HepG2 (cell line): ENCODE measurements around the gene TMEM198. TPM values are rescaled to one million over a fixed set of nuclear protein-coding genes. Genes with fewer than 3 reads are reported as not detected.

Experiments
- ATAC-seq: fragments of 200-7000 bp; cut with Tn5 transposase; 3 replicates; pipeline ENCODE4 v1.9.1; 2020; ENCODE audit warnings: mild to moderate bottlenecking, moderate library complexity
- BruUV-seq: library from RNA; stranded (reverse); fragments of 400-500 nt; replicated peaks from 2 replicates; lab custom pipeline; 2021; lab: Mats Ljungman, UMichigan
- CTCF ChIA-PET: fragments of 300-600 bp; formaldehyde crosslinking; extraction: SDS; loops from one replicate; lab custom pipeline; 2021; ENCODE audit warnings: low total read pairs, inconsistent platforms, low intra/inter-chr PET ratio; lab: Yijun Ruan, JAX
- POLR2A ChIA-PET: fragments of 350-600 bp; sonication (Branson Sonifier 250); formaldehyde crosslinking; loops from one replicate; lab custom pipeline; 2020; ENCODE audit warnings: antibody characterized with exemption, inconsistent platforms; lab: Yijun Ruan, JAX
- DNase-seq: peaks from one replicate; pipeline ENCODE4 v3.0.0-alpha.2; 2015; ENCODE audit warnings: low spot score
- FAIRE-seq: peaks from 3 replicates; lab custom pipeline; 2011; peaks lifted over from hg19 to GRCh38; lab: Jason Lieb, UNC
- H2AFZ ChIP-seq: one replicate; pipeline ENCODE4 v1.6.1; 2011; ENCODE audit warnings: low read length, inconsistent platforms
- H3K27ac ChIP-seq: fragments of 300-600 bp; 3 replicates; pipeline ENCODE4 v1.8.0; 2011; ENCODE audit warnings: mixed run types, mild to moderate bottlenecking, mixed read lengths, low read length, inconsistent platforms; ENCODE audit not compliant: insufficient read depth; ENCODE audit errors: extremely low read length
- H3K27me3 ChIP-seq, 2 experiments: fragments of 200-600 bp in 1 of 2; 2 replicates in 1 of 2; 3 replicates in 1 of 2; pipeline versions ENCODE4 v1.6.0 to v1.8.0; 2011; ENCODE audit warnings: low read length in 2 of 2, mild to moderate bottlenecking in 2 of 2, moderate library complexity in 2 of 2, inconsistent platforms in 1 of 2; ENCODE audit not compliant: insufficient read depth in 2 of 2, control insufficient read depth in 1 of 2
- H3K36me3 ChIP-seq, 2 experiments: fragments of 200-600 bp in 1 of 2; replicated peaks in 1 of 2; 2 replicates in 1 of 2; 3 replicates in 1 of 2; pipeline versions ENCODE4 v1.5.1 to v1.8.0; 2011; ENCODE audit warnings: low read length in 2 of 2, inconsistent platforms in 1 of 2; ENCODE audit not compliant: insufficient read depth in 2 of 2, control insufficient read depth in 1 of 2
- H3K4me1 ChIP-seq: 2 replicates; pipeline ENCODE4 v1.5.1; 2012; ENCODE audit warnings: low read length, inconsistent platforms; ENCODE audit not compliant: insufficient read depth
- H3K4me2 ChIP-seq: 2 replicates; pipeline ENCODE4 v1.6.0; 2011; ENCODE audit warnings: low read depth, low read length, inconsistent platforms
- H3K4me3 ChIP-seq, 3 experiments: fragments of 200-600 bp in 1 of 3; sonication (generic), shearing (Covaris generic) in 1 of 3; replicated peaks in 1 of 3; 2 replicates each; pipeline ENCODE4 v1.5.1; 2011 to 2016; ENCODE audit warnings: low read length in 3 of 3, inconsistent platforms in 2 of 3, low read depth in 2 of 3, mild to moderate bottlenecking in 2 of 3, control low read depth in 1 of 3, mixed read lengths in 1 of 3; ENCODE audit not compliant: insufficient read depth in 1 of 3
- H3K79me2 ChIP-seq: one replicate; pipeline ENCODE4 v1.6.1; 2011; ENCODE audit warnings: low read length, inconsistent platforms; ENCODE audit not compliant: insufficient read depth
- H3K9ac ChIP-seq: 2 replicates; pipeline ENCODE4 v1.6.0; 2011; ENCODE audit warnings: mild to moderate bottlenecking, low read depth, low read length, inconsistent platforms; ENCODE audit not compliant: insufficient read depth
- H3K9me3 ChIP-seq: 2 replicates; pipeline ENCODE4 v1.5.1; 2012; ENCODE audit warnings: mild to moderate bottlenecking, low read length
- H4K20me1 ChIP-seq: 2 replicates; pipeline ENCODE4 v1.6.0; 2011; ENCODE audit warnings: inconsistent platforms, mild to moderate bottlenecking, low read length, moderate library complexity; ENCODE audit not compliant: insufficient read depth
- AGO2 ChIP-seq: fragments of 200-400 bp; formaldehyde crosslinking; optimal IDR thresholded peaks from 2 replicates; pipeline ENCODE3; 2017; ENCODE audit warnings: mild to moderate bottlenecking, low read depth, low read length, moderate library complexity
- ATF7-NPFF ChIP-seq: sonication (generic); formaldehyde crosslinking; IDR thresholded peaks from 2 replicates; pipeline ENCODE4 v1.8.1; 2023; ENCODE audit warnings: mild to moderate bottlenecking, low read depth, missing genetic modification reagents, moderate library complexity
- DNMT1 ChIP-seq: sonication (generic); formaldehyde crosslinking; IDR thresholded peaks from 2 replicates; pipeline ENCODE4 v1.5.1; 2020; ENCODE audit warnings: mild to moderate bottlenecking, missing genetic modification reagents
- GLI4 ChIP-seq: sonication (generic); formaldehyde crosslinking; IDR thresholded peaks from 2 replicates; pipeline ENCODE4 v1.5.1; 2020; ENCODE audit warnings: missing genetic modification reagents, mild to moderate bottlenecking, moderate library complexity, borderline replicate concordance
- HOXA7 ChIP-seq: sonication (generic); formaldehyde crosslinking; IDR thresholded peaks from 2 replicates; pipeline ENCODE4 v1.8.1; 2022; ENCODE audit warnings: mild to moderate bottlenecking, missing genetic modification reagents, moderate library complexity
- KDM2A ChIP-seq: sonication (generic); formaldehyde crosslinking; IDR thresholded peaks from 2 replicates; pipeline ENCODE4 v1.4.0; 2020; ENCODE audit warnings: low read depth, missing genetic modification reagents, borderline replicate concordance
- KLF9 ChIP-seq: IDR thresholded peaks from 2 replicates; pipeline ENCODE4 v1.6.1; 2016; ENCODE audit warnings: low read depth
- U2AF1 ChIP-seq: fragments of 200-400 bp; formaldehyde crosslinking; optimal IDR thresholded peaks from 2 replicates; pipeline ENCODE3; 2017; ENCODE audit warnings: mild to moderate bottlenecking, low read depth, low read length
- U2AF2 ChIP-seq: fragments of 200-400 bp; formaldehyde crosslinking; IDR thresholded peaks from 2 replicates; pipeline ENCODE4 v1.6.1; 2017; ENCODE audit warnings: low read depth, mild to moderate bottlenecking, low read length
- ZBTB1 ChIP-seq: sonication (generic); formaldehyde crosslinking; IDR thresholded peaks from 2 replicates; pipeline ENCODE4 v1.4.0; 2020; ENCODE audit warnings: missing genetic modification reagents, borderline replicate concordance
- ZBTB38 ChIP-seq: sonication (generic); formaldehyde crosslinking; IDR thresholded peaks from 2 replicates; pipeline ENCODE4 v1.5.1; 2020; ENCODE audit warnings: mild to moderate bottlenecking, missing genetic modification reagents
- ZNF225 ChIP-seq: sonication (generic); formaldehyde crosslinking; IDR thresholded peaks from 2 replicates; pipeline ENCODE4 v1.4.0; 2020; ENCODE audit warnings: mild to moderate bottlenecking, missing genetic modification reagents
- ZNF605 ChIP-seq: sonication (generic); formaldehyde crosslinking; IDR thresholded peaks from 2 replicates; pipeline ENCODE4 v1.8.0; 2022; ENCODE audit warnings: mild to moderate bottlenecking, missing genetic modification reagents
- ZNF768 ChIP-seq: sonication (generic); formaldehyde crosslinking; IDR thresholded peaks from 2 replicates; pipeline ENCODE4 v1.4.0; 2020; ENCODE audit warnings: missing genetic modification reagents
- ZSCAN21 ChIP-seq: sonication (generic); formaldehyde crosslinking; IDR thresholded peaks from 2 replicates; pipeline ENCODE4 v1.8.0; 2022; ENCODE audit warnings: mild to moderate bottlenecking, missing genetic modification reagents, moderate library complexity, borderline replicate concordance
- WGBS: methylation state at CpG from one replicate; pipeline ENCODE4 v1.1.6; 2017; ENCODE audit warnings: low lambda C conversion rate; 5-methylcytosine and 5-hydroxymethylcytosine counted together
- in situ Hi-C: cut with HindIII; loops from 2 replicates; pipeline ENCODE4 v1.10.0; 2017; ENCODE audit warnings: low pct_unique_long_range_greater_than_20kb; ENCODE audit not compliant: extremely low pct_ligation_motif_present
- intact Hi-C: fragments of 100-400 bp; cut with micrococcal nuclease; formaldehyde crosslinking; loops from one replicate; pipeline ENCODE4 v1.10.0; 2022; ENCODE audit not compliant: unreplicated experiment
- polyA plus RNA-seq, 8 experiments: library from polyadenylated mRNA; depleted of rRNA in 3 of 8; stranded (reverse) in 7 of 8; unstranded in 1 of 8; fragments of >200 nt; fragmentation: Illumina TruSeq in 4 of 8; extraction: Trizol in 4 of 8; gene quantifications; 2 replicates each; pipeline versions ENCODE4 v1.2.1 to v1.2.3, GENCODE V29; 2011 to 2016; ENCODE audit warnings: low read depth in 4 of 8, missing spikeins in 1 of 8, mixed read lengths in 1 of 8; ENCODE audit not compliant: insufficient read depth in 1 of 8
- total RNA-seq, 5 experiments: library from RNA; depleted of rRNA; stranded (reverse); fragments of >200 nt; fragmentation: Illumina TruSeq; extraction: Trizol; gene quantifications; 2 replicates each; pipeline ENCODE4 v1.2.3, GENCODE V29; 2016; ENCODE audit warnings: low read depth in 1 of 5
- TF ChIP-seq, protein P1 (sequence below): sonication (generic); formaldehyde crosslinking; IDR thresholded peaks from 2 replicates; pipeline ENCODE4 v1.8.0; 2022; ENCODE audit warnings: missing genetic modification reagents, mild to moderate bottlenecking, moderate library complexity, borderline replicate concordance
- TF ChIP-seq, protein P2 (sequence below): sonication (generic); formaldehyde crosslinking; IDR thresholded peaks from 2 replicates; pipeline ENCODE4 v1.4.0; 2020; ENCODE audit warnings: mild to moderate bottlenecking, missing genetic modification reagents
- TF ChIP-seq, protein P3 (sequence below): sonication (generic); formaldehyde crosslinking; IDR thresholded peaks from 2 replicates; pipeline ENCODE4 v1.4.0; 2020; ENCODE audit warnings: missing genetic modification reagents, low read depth, mild to moderate bottlenecking, borderline replicate concordance
- TF ChIP-seq, protein P4 (sequence below): IDR thresholded peaks from 2 replicates; pipeline ENCODE4 v1.6.1; 2012; ENCODE audit warnings: inconsistent platforms

Gene TMEM198
- total and polyA plus RNA-seq, 2 of the 13 experiments (the other 11 are each of a cell fraction or from before 2014, with no cell fraction given), result 17.3 to 23.5 TPM

DNA sequence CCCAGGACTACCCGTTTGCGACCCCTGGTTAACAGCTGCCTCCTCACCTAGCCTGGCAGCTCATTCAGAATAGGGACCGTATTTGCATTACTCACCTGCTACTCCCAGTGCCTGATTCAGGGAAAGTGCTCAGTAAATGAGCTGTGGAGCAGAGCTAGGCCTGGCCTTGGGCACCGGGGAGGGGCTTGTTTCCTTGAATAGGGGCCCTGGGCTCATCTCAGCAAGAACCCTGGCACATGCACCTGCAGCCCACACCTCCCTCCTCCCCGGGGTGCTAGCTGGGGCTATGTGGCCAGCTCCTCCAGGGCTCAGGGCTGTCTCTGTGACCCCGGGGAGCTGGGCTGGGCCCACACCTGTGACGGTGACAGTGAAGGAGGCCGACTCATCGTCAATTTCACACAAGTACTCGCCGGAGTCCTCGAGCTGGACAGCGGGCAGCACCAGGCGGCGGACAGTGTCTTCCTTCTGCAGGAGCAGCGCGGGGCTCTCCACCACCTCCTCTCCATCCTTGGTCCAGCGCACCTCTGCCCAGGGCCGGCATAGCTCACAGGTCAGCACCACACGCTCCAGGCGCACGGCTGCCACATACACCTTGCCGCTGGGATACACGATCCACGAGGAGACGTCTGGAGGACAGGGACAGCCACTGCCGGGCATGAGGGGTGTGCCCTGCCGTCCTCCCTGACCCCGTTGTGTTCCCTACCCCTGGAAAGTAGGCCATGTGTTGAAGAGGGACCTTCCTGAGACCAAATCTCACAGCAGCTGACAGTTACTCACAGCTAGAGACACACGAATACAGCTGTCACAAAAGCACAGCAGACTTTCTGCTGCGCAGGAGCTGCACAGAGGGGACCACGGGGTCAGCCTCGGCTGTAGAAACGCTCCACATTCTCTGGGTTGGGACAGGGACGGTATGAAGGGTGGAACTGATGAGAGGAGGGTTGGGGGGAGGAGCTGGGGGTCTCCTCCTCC, 18.5 kb downstream of the TMEM198 start:
- DNase-seq, result peak; percentile 64
- in situ Hi-C loops, result loop anchor here (5.0 kb wide), 1 partner anchor 35 kb away; the partner anchor contains the start of gene STK11IP
- CTCF ChIA-PET, result interaction anchor here (2.7 to 3.7 kb wide), 2 partner anchors 21 to 80 kb away, joined by 19 to 28 read pairs; no protein-coding TSS in a partner anchor
- peak; percentile 14; the same call in 1 of the 2 replicates for TF ChIP-seq ZNF605 (CRISPR knock-in tag)
- TF ChIP-seq KDM2A (CRISPR knock-in tag), result no peak
- TF ChIP-seq, protein P1, sequence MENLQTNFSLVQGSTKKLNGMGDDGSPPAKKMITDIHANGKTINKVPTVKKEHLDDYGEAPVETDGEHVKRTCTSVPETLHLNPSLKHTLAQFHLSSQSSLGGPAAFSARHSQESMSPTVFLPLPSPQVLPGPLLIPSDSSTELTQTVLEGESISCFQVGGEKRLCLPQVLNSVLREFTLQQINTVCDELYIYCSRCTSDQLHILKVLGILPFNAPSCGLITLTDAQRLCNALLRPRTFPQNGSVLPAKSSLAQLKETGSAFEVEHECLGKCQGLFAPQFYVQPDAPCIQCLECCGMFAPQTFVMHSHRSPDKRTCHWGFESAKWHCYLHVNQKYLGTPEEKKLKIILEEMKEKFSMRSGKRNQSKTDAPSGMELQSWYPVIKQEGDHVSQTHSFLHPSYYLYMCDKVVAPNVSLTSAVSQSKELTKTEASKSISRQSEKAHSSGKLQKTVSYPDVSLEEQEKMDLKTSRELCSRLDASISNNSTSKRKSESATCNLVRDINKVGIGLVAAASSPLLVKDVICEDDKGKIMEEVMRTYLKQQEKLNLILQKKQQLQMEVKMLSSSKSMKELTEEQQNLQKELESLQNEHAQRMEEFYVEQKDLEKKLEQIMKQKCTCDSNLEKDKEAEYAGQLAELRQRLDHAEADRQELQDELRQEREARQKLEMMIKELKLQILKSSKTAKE (CRISPR knock-in tag), result 0 out of 2 replicates have a peak, but pooled peaks have one; percentile 21
- TF ChIP-seq ZNF768, result peak; percentile 45; the same call in 1 of the 2 replicates
- TF ChIP-seq HOXA7 (CRISPR knock-in tag), result 0 out of 2 replicates have a peak, but pooled peaks have one; percentile 25
- TF ChIP-seq, protein P2, sequence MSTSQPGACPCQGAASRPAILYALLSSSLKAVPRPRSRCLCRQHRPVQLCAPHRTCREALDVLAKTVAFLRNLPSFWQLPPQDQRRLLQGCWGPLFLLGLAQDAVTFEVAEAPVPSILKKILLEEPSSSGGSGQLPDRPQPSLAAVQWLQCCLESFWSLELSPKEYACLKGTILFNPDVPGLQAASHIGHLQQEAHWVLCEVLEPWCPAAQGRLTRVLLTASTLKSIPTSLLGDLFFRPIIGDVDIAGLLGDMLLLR (CRISPR knock-in tag), result no peak
- peak; percentile 98 for TF ChIP-seq AGO2
- no peak for TF ChIP-seq U2AF2
- TF ChIP-seq GLI4 (CRISPR knock-in tag), result 0 out of 2 replicates have a peak, but pooled peaks have one; percentile 28
- TF ChIP-seq U2AF1, result no peak
- TF ChIP-seq, protein P3, sequence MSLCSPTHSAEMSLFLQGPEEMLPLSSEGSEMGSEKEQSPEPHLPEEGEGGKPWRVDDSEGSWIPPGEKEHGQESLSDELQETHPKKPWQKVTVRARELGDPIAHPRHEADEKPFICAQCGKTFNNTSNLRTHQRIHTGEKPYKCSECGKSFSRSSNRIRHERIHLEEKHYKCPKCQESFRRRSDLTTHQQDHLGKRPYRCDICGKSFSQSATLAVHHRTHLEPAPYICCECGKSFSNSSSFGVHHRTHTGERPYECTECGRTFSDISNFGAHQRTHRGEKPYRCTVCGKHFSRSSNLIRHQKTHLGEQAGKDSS, result peak; percentile 60; the same call in 1 of the 2 replicates
- no peak for TF ChIP-seq ATF7-NPFF (CRISPR knock-in tag)
- TF ChIP-seq KLF9, result no peak
- TF ChIP-seq DNMT1, result no peak
- TF ChIP-seq ZBTB38 (CRISPR knock-in tag), result peak; percentile 80
- TF ChIP-seq ZSCAN21 (CRISPR knock-in tag), result 0 out of 2 replicates have a peak, but pooled peaks have one; percentile 37
- no peak for TF ChIP-seq ZBTB1
- TF ChIP-seq, protein P4, sequence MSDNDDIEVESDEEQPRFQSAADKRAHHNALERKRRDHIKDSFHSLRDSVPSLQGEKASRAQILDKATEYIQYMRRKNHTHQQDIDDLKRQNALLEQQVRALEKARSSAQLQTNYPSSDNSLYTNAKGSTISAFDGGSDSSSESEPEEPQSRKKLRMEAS, result 0 out of 2 replicates have a peak, but pooled peaks have one; percentile 25
- TF ChIP-seq ZNF225 (CRISPR knock-in tag), result no peak

More for the DNA sequence above, 18.5 kb downstream of the TMEM198 start:
- ATAC-seq (peak; percentile 18), FAIRE-seq (no peak)
- BruUV-seq, result no TSS peak
- intact Hi-C loops, result loop anchor here (5.0 kb wide), 1 partner anchor 35 kb away; the partner anchor contains the start of gene STK11IP
- no peaks in the 10 kb centered on the region for H4K20me1 ChIP-seq
- H3K36me3 ChIP-seq, result peaks cover 20 to 34% of the 10 kb centered on the region in 2 experiments; a peak in 4 of 5 replicates
- H3K9ac ChIP-seq, result 0 out of 2 replicates have a peak overlapping the region, but pooled peaks have one; percentile 1
- POLR2A ChIA-PET, result interaction anchor here (1.6 to 4.2 kb wide), 5 partner anchors 9 to 35 kb away, joined by 6 to 45 read pairs (median 22); partner anchors contain the start of genes CHPF, INHA, OBSL1 and STK11IP
- no peaks in the 10 kb centered on the region for H3K79me2 ChIP-seq
- WGBS, result 72% methylated on average over 18 of the region's 35 CpGs
- H3K27ac ChIP-seq, result peak overlapping the region; percentile 7
- no peaks in the 10 kb centered on the region for H3K9me3 ChIP-seq
- no peak overlapping the region for H2AFZ ChIP-seq
- no peaks in the 10 kb centered on the region for H3K27me3 ChIP-seq
- no peak overlapping the region for H3K4me3 ChIP-seq
- H3K4me1 ChIP-seq, result peaks cover 46% of the 10 kb centered on the region
- H3K4me2 ChIP-seq, result peak overlapping the region; percentile 41
